Measurements from ENCODE around the gene AGTRAP.

GRCh38 chr1:11761988-11762406 lies 26.1 kb downstream of the AGTRAP start, which contains the start of gene C1orf167:
- TF ChIP-seq SIX5 (IDR thresholded peaks at IDR 0.05; ENCODE audit: low read depth, low read length) (no peak), CHD2 (IDR thresholded peaks at IDR 0.05; ENCODE audit: low read length) (no peak), FOSL1 (IDR thresholded peaks at IDR 0.05; ENCODE audit: insufficient read depth, low read depth, low read length) (no peak), CTCF (IDR thresholded peaks at IDR 0.05; ENCODE audit: control extremely low read depth in 1 of 3, insufficient read depth in 1 of 3, low read depth in 1 of 3, low read length in 3 of 3) (no peak), POLR2A (IDR thresholded peaks at IDR 0.05; ENCODE audit: control extremely low read depth in 1 of 2, low read depth in 2 of 2, low read length in 2 of 2) (no peak), RAD21 (IDR thresholded peaks at IDR 0.05 in 1 of 2, conservative IDR thresholded peaks at IDR 0.05 in 1 of 2; ENCODE audit: low read depth in 2 of 2, low read length in 2 of 2) (no peak)

Data from H1 (cell line).